CD4-positive, CD25-positive, alpha-beta regulatory T cell (primary cell): Measurements from ENCODE around the gene NKPD1. TPM values are rescaled to one million over a fixed set of nuclear protein-coding genes. Genes with fewer than 3 reads are reported as not detected.

Source experiments
- ATAC-seq, 2 donors: fragments of 150-1000 bp; cut with Tn5 transposase; one replicate each; pipeline ENCODE4 v1.10.0; 2021; ENCODE audit warnings: low read depth in 2 of 2, moderate number of reproducible peaks in 2 of 2, moderate library complexity in 1 of 2
- DNase-seq, 3 donors: peaks; one replicate each; pipeline versions ENCODE4 v3.0.0 to v3.0.0-alpha.2; 2012 to 2022; ENCODE audit warnings: mixed read lengths in 1 of 3
- H3K27ac ChIP-seq: one replicate; pipeline ENCODE4 v1.7.0; 2013; ENCODE audit warnings: mild to moderate bottlenecking, low read length; ENCODE audit not compliant: insufficient read depth, poor library complexity, severe bottlenecking
- H3K27me3 ChIP-seq: one replicate; pipeline ENCODE4 v1.7.0; 2013; ENCODE audit warnings: low read length; ENCODE audit not compliant: control insufficient read depth, insufficient read depth
- H3K36me3 ChIP-seq: one replicate; pipeline ENCODE4 v1.7.0; 2013; ENCODE audit warnings: mild to moderate bottlenecking, low read length, moderate library complexity; ENCODE audit not compliant: control insufficient read depth, insufficient read depth
- H3K4me1 ChIP-seq: 2 replicates; pipeline ENCODE4 v1.7.0; 2013; ENCODE audit warnings: mild to moderate bottlenecking, low read length; ENCODE audit not compliant: insufficient read depth, control insufficient read depth, poor library complexity, severe bottlenecking
- H3K4me3 ChIP-seq: one replicate; pipeline ENCODE4 v1.7.0; 2013; ENCODE audit warnings: low read depth, mild to moderate bottlenecking, low read length, moderate library complexity
- H3K9me3 ChIP-seq, 2 experiments: 1 replicate in 1 of 2; 2 replicates in 1 of 2; pipeline ENCODE4 v1.7.0; 2013; ENCODE audit warnings: low read length in 2 of 2, mild to moderate bottlenecking in 1 of 2, moderate library complexity in 1 of 2; ENCODE audit not compliant: control insufficient read depth in 2 of 2
- H3K27ac Mint-ChIP-seq, 3 donors: one replicate each; pipeline ENCODE4 v1.8.0; 2020 to 2022; ENCODE audit warnings: mild to moderate bottlenecking in 3 of 3, mixed read lengths in 3 of 3, moderate library complexity in 2 of 3
- H3K27me3 Mint-ChIP-seq: one replicate; pipeline ENCODE4 v1.8.0; 2022; ENCODE audit warnings: mild to moderate bottlenecking, mixed read lengths
- H3K36me3 Mint-ChIP-seq: one replicate; pipeline ENCODE4 v1.8.0; 2020; ENCODE audit warnings: mixed read lengths
- H3K4me1 Mint-ChIP-seq, 4 donors: one replicate each; pipeline ENCODE4 v1.8.0; 2020 to 2022; ENCODE audit warnings: mixed read lengths in 4 of 4, mild to moderate bottlenecking in 1 of 4
- H3K4me3 Mint-ChIP-seq, 4 donors: one replicate each; pipeline ENCODE4 v1.8.0; 2020 to 2022; ENCODE audit warnings: mild to moderate bottlenecking in 4 of 4, mixed read lengths in 4 of 4, moderate library complexity in 3 of 4
- H3K9me3 Mint-ChIP-seq, 7 donors: one replicate each; pipeline ENCODE4 v1.8.0; 2020 to 2022; ENCODE audit warnings: mixed read lengths in 7 of 7, mild to moderate bottlenecking in 3 of 7, moderate library complexity in 2 of 7
- polyA plus RNA-seq, 4 donors: library from polyadenylated mRNA; unstranded; fragments of 300-500 nt; fragmentation: Illumina TruSeq; gene quantifications; one replicate each; pipeline ENCODE4 v1.2.3, GENCODE V29; 2021
- total RNA-seq: library from RNA; stranded (reverse); gene quantifications from one replicate; pipeline ENCODE4 v1.2.3, GENCODE V29; 2022

The NKPD1 gene
- total and polyA plus RNA-seq, 5 donors from 2014 or later, result 0.05 to 0.72 (median 0.21) TPM

DNA sequence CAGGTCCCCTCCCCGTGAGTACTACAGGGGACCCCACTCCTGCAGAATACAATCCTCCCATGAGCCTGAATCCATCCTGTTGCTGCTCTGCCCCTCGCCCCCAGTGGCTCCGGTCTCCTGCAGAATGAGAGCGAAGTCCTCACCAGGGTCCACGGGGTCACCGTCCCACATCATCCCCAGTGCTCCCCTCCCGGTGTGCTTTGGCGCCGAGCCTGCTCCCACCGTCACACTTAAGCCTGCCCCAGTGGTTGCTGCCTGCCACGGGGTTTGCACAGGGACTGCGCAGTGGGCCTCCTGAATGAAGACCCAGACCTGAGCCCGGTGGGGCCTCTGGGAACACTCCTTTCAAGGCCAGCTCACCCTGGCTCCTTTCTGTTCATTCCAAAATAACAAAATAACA is 30.5 kb downstream of the NKPD1 start:
- Mint-ChIP-seq H3K36me3 (no peaks in the 10 kb centered on the region), H3K4me1 (peaks cover 6 to 21% (median 11%) of the 10 kb centered on the region in 4 donors), H3K9me3 (no peaks in the 10 kb centered on the region), H3K27ac (no peak overlapping the region), H3K4me3 (no peak overlapping the region), H3K27me3 (no peaks in the 10 kb centered on the region)
- DNase-seq, result no peak
- no peaks in the 10 kb centered on the region for H3K36me3 ChIP-seq
- H3K9me3 ChIP-seq, result no peaks in the 10 kb centered on the region
- peaks cover 4% of the 10 kb centered on the region for H3K4me1 ChIP-seq
- H3K27me3 ChIP-seq, result no peaks in the 10 kb centered on the region
- no peak overlapping the region for H3K4me3 ChIP-seq
- ATAC-seq, result no peak
- H3K27ac ChIP-seq, result no peak overlapping the region

GRCh38 chr19:45128806-45129205 is 32.0 kb downstream of the NKPD1 start:
- no peak overlapping the region for H3K4me3 Mint-ChIP-seq
- DNase-seq, result no peak
- no peaks in the 10 kb centered on the region for H3K36me3 Mint-ChIP-seq
- Histone ChIP-seq H3K36me3 (no peaks in the 10 kb centered on the region), H3K4me1 (peaks cover 4% of the 10 kb centered on the region), H3K9me3 (no peaks in the 10 kb centered on the region), H3K27ac (no peak overlapping the region), H3K27me3 (no peaks in the 10 kb centered on the region), H3K4me3 (no peak overlapping the region)
- H3K27ac Mint-ChIP-seq, result peak overlapping the region in 1 of 3 donors; percentile 11
- no peaks in the 10 kb centered on the region for H3K9me3 Mint-ChIP-seq
- H3K4me1 Mint-ChIP-seq, result peaks cover 6 to 22% (median 12%) of the 10 kb centered on the region in 4 donors
- no peaks in the 10 kb centered on the region for H3K27me3 Mint-ChIP-seq
- ATAC-seq, result no peak

GRCh38 chr19:45128146-45128545 is 32.6 kb downstream of the NKPD1 start:
- Histone ChIP-seq H3K4me3 (no peak overlapping the region), H3K27me3 (no peaks in the 10 kb centered on the region), H3K4me1 (peaks cover 4% of the 10 kb centered on the region), H3K36me3 (no peaks in the 10 kb centered on the region), H3K27ac (no peak overlapping the region), H3K9me3 (no peaks in the 10 kb centered on the region)
- DNase-seq, result no peak
- Mint-ChIP-seq H3K4me1 (peaks cover 6 to 20% (median 13%) of the 10 kb centered on the region in 4 donors), H3K9me3 (no peaks in the 10 kb centered on the region), H3K27me3 (no peaks in the 10 kb centered on the region), H3K4me3 (no peak overlapping the region), H3K27ac (peak overlapping the region in 1 of 3 donors; percentile 11), H3K36me3 (no peaks in the 10 kb centered on the region)
- ATAC-seq, result no peak

- no peak overlapping the region for H3K4me3 Mint-ChIP-seq
- H3K27me3 ChIP-seq, result no peaks in the 10 kb centered on the region
- H3K27me3 Mint-ChIP-seq, result no peaks in the 10 kb centered on the region
Measured at GRCh38 chr19:45126654-45127053, 34.1 kb downstream of the NKPD1 start.

GRCh38 chr19:45125975-45126493 is 34.7 kb downstream of the NKPD1 start:
- no peak overlapping the region for H3K27ac Mint-ChIP-seq
- H3K9me3 Mint-ChIP-seq, result no peaks in the 10 kb centered on the region

More at GRCh38 chr19:45126654-45127053, 34.1 kb downstream of the NKPD1 start:
- Histone ChIP-seq H3K4me3 (no peak overlapping the region), H3K9me3 (no peaks in the 10 kb centered on the region), H3K4me1 (peaks cover 4% of the 10 kb centered on the region), H3K27ac (no peak overlapping the region), H3K36me3 (no peaks in the 10 kb centered on the region)
- DNase-seq, result no peak
- ATAC-seq, result no peak
- Mint-ChIP-seq H3K27ac (peak overlapping the region in 1 of 3 donors; percentile 69), H3K9me3 (no peaks in the 10 kb centered on the region), H3K36me3 (no peaks in the 10 kb centered on the region), H3K4me1 (peaks cover 1 to 25% (median 13%) of the 10 kb centered on the region in 4 donors)

GRCh38 chr19:45125360-45125759 is 35.4 kb downstream of the NKPD1 start:
- no peaks in the 10 kb centered on the region for H3K9me3 ChIP-seq
- no peaks in the 10 kb centered on the region for H3K27me3 Mint-ChIP-seq

More at GRCh38 chr19:45125975-45126493, 34.7 kb downstream of the NKPD1 start:
- peak; percentile 74 to 78 for ATAC-seq
- peaks cover 0 to 29% (median 12%) of the 10 kb centered on the region in 4 donors for H3K4me1 Mint-ChIP-seq
- H3K4me3 Mint-ChIP-seq, result no peak overlapping the region
- Histone ChIP-seq H3K27me3 (no peaks in the 10 kb centered on the region), H3K9me3 (no peaks in the 10 kb centered on the region), H3K27ac (no peak overlapping the region), H3K4me3 (no peak overlapping the region), H3K4me1 (peaks cover 4% of the 10 kb centered on the region), H3K36me3 (no peaks in the 10 kb centered on the region)
- peak; percentile 34 to 73 (median 51) for DNase-seq
- no peaks in the 10 kb centered on the region for H3K27me3 Mint-ChIP-seq
- no peaks in the 10 kb centered on the region for H3K36me3 Mint-ChIP-seq

GRCh38 chr19:45124021-45124420 is 36.8 kb downstream of the NKPD1 start:
- Histone ChIP-seq H3K4me3 (no peak overlapping the region), H3K4me1 (peaks cover 4% of the 10 kb centered on the region), H3K36me3 (no peaks in the 10 kb centered on the region), H3K27ac (no peak overlapping the region), H3K27me3 (no peaks in the 10 kb centered on the region), H3K9me3 (no peaks in the 10 kb centered on the region)
- Mint-ChIP-seq H3K9me3 (no peaks in the 10 kb centered on the region), H3K4me1 (peaks cover 0 to 42% (median 17%) of the 10 kb centered on the region in 4 donors), H3K27ac (peak overlapping the region in 1 of 3 donors; percentile 49), H3K4me3 (no peak overlapping the region), H3K36me3 (no peaks in the 10 kb centered on the region), H3K27me3 (no peaks in the 10 kb centered on the region)
- ATAC-seq, result no peak
- no peak for DNase-seq

More at GRCh38 chr19:45125360-45125759, 35.4 kb downstream of the NKPD1 start:
- peaks cover 0 to 35% (median 14%) of the 10 kb centered on the region in 4 donors for H3K4me1 Mint-ChIP-seq
- no peak overlapping the region for H3K27ac Mint-ChIP-seq
- H3K36me3 Mint-ChIP-seq, result no peaks in the 10 kb centered on the region
- no peak overlapping the region for H3K4me3 Mint-ChIP-seq
- Histone ChIP-seq H3K4me1 (peaks cover 4% of the 10 kb centered on the region), H3K36me3 (no peaks in the 10 kb centered on the region), H3K27me3 (no peaks in the 10 kb centered on the region), H3K4me3 (no peak overlapping the region), H3K27ac (no peak overlapping the region)
- H3K9me3 Mint-ChIP-seq, result no peaks in the 10 kb centered on the region
- DNase-seq (no peak), ATAC-seq (no peak)

DNA sequence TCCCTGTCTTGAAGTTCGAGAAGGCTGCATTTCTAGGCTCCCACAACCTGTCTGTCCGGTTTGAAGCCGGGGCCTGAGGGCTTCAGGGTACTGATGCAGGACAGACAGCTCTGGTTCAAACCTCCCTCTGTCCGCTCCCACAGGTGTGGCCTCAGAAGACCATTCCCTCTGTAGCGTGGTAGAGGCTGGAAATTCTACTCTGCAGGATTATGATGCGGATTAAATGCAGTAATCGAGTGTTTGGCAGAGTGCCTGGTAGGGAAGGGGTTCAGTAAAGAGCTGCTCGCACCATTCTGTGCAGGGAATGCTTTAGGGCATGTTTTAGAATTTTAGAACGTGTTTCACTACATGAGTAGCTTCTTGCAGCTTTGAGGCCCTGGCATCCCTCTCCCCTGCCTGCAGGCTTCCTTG is 37.3 kb downstream of the NKPD1 start:
- Mint-ChIP-seq H3K4me1 (peaks cover 0 to 48% (median 18%) of the 10 kb centered on the region in 4 donors), H3K4me3 (no peak overlapping the region), H3K9me3 (no peaks in the 10 kb centered on the region), H3K36me3 (no peaks in the 10 kb centered on the region), H3K27ac (peak overlapping the region in 1 of 3 donors; percentile 49), H3K27me3 (no peaks in the 10 kb centered on the region)
- Histone ChIP-seq H3K4me3 (no peak overlapping the region), H3K36me3 (no peaks in the 10 kb centered on the region), H3K9me3 (no peaks in the 10 kb centered on the region), H3K4me1 (peaks cover 4% of the 10 kb centered on the region), H3K27ac (no peak overlapping the region), H3K27me3 (no peaks in the 10 kb centered on the region)
- no peak for ATAC-seq
- DNase-seq, result no peak
